ENCODE results near the gene ODAM.
"Not testable (repeated sequence)": the region's sequence is repeated elsewhere in the genome, so short reads cannot be mapped to it uniquely, and the experiment has no call there.

ODAM gene

GRCh38 chr4:70195425-70195824 lies at the start of gene ODAM:
Gene ODAM (plus strand): TSS chr4:70195725. CDS start chr4:70196544, 819 bp downstream.
- no peak for DNase-seq

GRCh38 chr4:70151271-70151670 lies 44.3 kb upstream of the ODAM start:
- DNase-seq, result no peak

GRCh38 chr4:70152088-70152487 lies 43.4 kb upstream of the ODAM start:
- DNase-seq, result no peak

GRCh38 chr4:70153937-70154336 lies 41.6 kb upstream of the ODAM start, which contains the start of gene PRR27:
Gene PRR27 (plus strand): TSS chr4:70154237. CDS start chr4:70154376, 139 bp downstream.
- no peak for DNase-seq

GRCh38 chr4:70158576-70158975 lies 36.9 kb upstream of the ODAM start:
- no peak for DNase-seq

- DNase-seq, result no peak
Measured at GRCh38 chr4:70177090-70177489, 18.4 kb upstream of the ODAM start.

GRCh38 chr4:70178075-70178660 lies 17.4 kb upstream of the ODAM start:
- no peak for DNase-seq

GRCh38 chr4:70179811-70180210 lies 15.7 kb upstream of the ODAM start:
- DNase-seq, result no peak

- DNase-seq, result no peak
Measured at GRCh38 chr4:70181864-70182263, 13.7 kb upstream of the ODAM start.

GRCh38 chr4:70182517-70183167 lies 12.9 kb upstream of the ODAM start:
- DNase-seq, result no peak

GRCh38 chr4:70183168-70183939 lies 12.2 kb upstream of the ODAM start:
- no peak for DNase-seq

GRCh38 chr4:70183940-70184246 lies 11.6 kb upstream of the ODAM start:
- DNase-seq, result no peak

- no peak for DNase-seq
Measured at GRCh38 chr4:70187216-70187615, 8.3 kb upstream of the ODAM start.

GRCh38 chr4:70190579-70190978 lies 4.9 kb upstream of the ODAM start:
- no peak for DNase-seq

GRCh38 chr4:70191647-70192046 lies 3.9 kb upstream of the ODAM start:
- DNase-seq, result no peak

GRCh38 chr4:70192895-70193294 lies 2.6 kb upstream of the ODAM start:
- DNase-seq, result no peak

GRCh38 chr4:70196857-70197256 lies 1.3 kb downstream of the ODAM start:
- no peak for DNase-seq

GRCh38 chr4:70197842-70198241 lies 2.3 kb downstream of the ODAM start:
- DNase-seq, result no peak

GRCh38 chr4:70203601-70204000 lies 8.1 kb downstream of the ODAM start:
- DNase-seq, result no peak

GRCh38 chr4:70212752-70213151 lies 17.2 kb downstream of the ODAM start:
- not testable (repeated sequence) for DNase-seq

GRCh38 chr4:70216109-70216508 lies 20.6 kb downstream of the ODAM start:
- not testable (repeated sequence) for DNase-seq

- not testable (repeated sequence) for DNase-seq
Measured at GRCh38 chr4:70216550-70216949, 21.0 kb downstream of the ODAM start.

- DNase-seq, result not testable (repeated sequence)
Measured at GRCh38 chr4:70221389-70221788, 25.9 kb downstream of the ODAM start.

- not testable (repeated sequence) for DNase-seq
Measured at GRCh38 chr4:70221818-70222217, 26.3 kb downstream of the ODAM start.

Measured in stimulated activated CD4-positive, alpha-beta T cell treated with anti-CD3 and anti-CD28 coated beads, Interleukin-4, amount 100 ng/mL, for 4 hours (primary cell).